ENCODE data around the gene CYBA. TPM values are rescaled to one million over a fixed set of nuclear protein-coding genes. Genes with fewer than 3 reads are reported as not detected.

The CYBA gene
- total and polyA plus RNA-seq, 10 of the 15 experiments (the other 5 are each of a cell fraction or from before 2014, with no cell fraction given) = 0.55 to 598 (median 258) TPM

- TF ChIP-seq ZZZ3 (IDR thresholded peaks at IDR 0.05; ENCODE audit: control insufficient read depth, insufficient read length, low read depth) (no peak), ZBED1 (IDR thresholded peaks at IDR 0.05; ENCODE audit: borderline replicate concordance) (no peak; the same call in 1 of the 2 replicates), EED (IDR thresholded peaks at IDR 0.05; ENCODE audit: low read depth) (peak; percentile 85), SP1 (IDR thresholded peaks at IDR 0.05; ENCODE audit: low read depth, low read length) (peak; percentile 59), BRCA1 (IDR thresholded peaks at IDR 0.05; ENCODE audit: low read depth, low read length) (no peak), BHLHE40 (IDR thresholded peaks at IDR 0.05; ENCODE audit: borderline replicate concordance in 1 of 2, low read depth in 2 of 2, low read length in 1 of 2) (peak; percentile 65 to 67; a peak in 3 of 4 replicates), USF1 (IDR thresholded peaks at IDR 0.05; ENCODE audit: borderline replicate concordance, extremely low read length, insufficient read depth, low read depth, low read length) (peak; percentile 4), SIN3A (IDR thresholded peaks at IDR 0.05; ENCODE audit: low read depth, low read length) (peak; percentile 93), ZNF217 (IDR thresholded peaks at IDR 0.05) (peak; percentile 66; the same call in 1 of the 2 replicates), BCL3 (IDR thresholded peaks at IDR 0.05; ENCODE audit: borderline replicate concordance, insufficient read depth, low read depth, low read length, poor library complexity, severe bottlenecking) (peak; percentile 52), SMAD1 (IDR thresholded peaks at IDR 0.05; ENCODE audit: low read depth, partially characterized antibody) (no peak), POLR2AphosphoS2 (IDR thresholded peaks at IDR 0.05; ENCODE audit: low read depth, low read length) (no peak), TCF3 (IDR thresholded peaks at IDR 0.05; ENCODE audit: borderline replicate concordance, insufficient read depth, low read depth, low read length) (0 out of 2 replicates have a peak, but pooled peaks have one; percentile 28), KAT2A (conservative IDR thresholded peaks at IDR 0.05; ENCODE audit: control insufficient read depth, low read depth, low read length) (no peak), SMAD5 (IDR thresholded peaks at IDR 0.05; ENCODE audit: low read depth) (no peak), RUNX3 (IDR thresholded peaks at IDR 0.05; ENCODE audit: low read length) (peak; percentile 95), JUND (IDR thresholded peaks at IDR 0.05; ENCODE audit: low read depth, low read length) (0 out of 2 replicates have a peak, but pooled peaks have one; percentile 31), NFIC (IDR thresholded peaks at IDR 0.05; ENCODE audit: low read depth, low read length) (peak; percentile 70; the same call in 1 of the 2 replicates), CBX3 (IDR thresholded peaks at IDR 0.05; ENCODE audit: borderline replicate concordance, low read depth) (no peak), GABPA (IDR thresholded peaks at IDR 0.05; ENCODE audit: low read depth) (no peak), HDAC2 (IDR thresholded peaks at IDR 0.05) (0 out of 2 replicates have a peak, but pooled peaks have one; percentile 45), SMARCA5 (IDR thresholded peaks at IDR 0.05) (no peak; the same call in 1 of the 2 replicates), ZSCAN29 (IDR thresholded peaks at IDR 0.05) (no peak), SMC3 (IDR thresholded peaks at IDR 0.05; ENCODE audit: borderline replicate concordance, low read length) (no peak), MXI1 (IDR thresholded peaks at IDR 0.05; ENCODE audit: low read depth, low read length) (peak; percentile 94)
- TF ChIP-seq, protein P1, sequence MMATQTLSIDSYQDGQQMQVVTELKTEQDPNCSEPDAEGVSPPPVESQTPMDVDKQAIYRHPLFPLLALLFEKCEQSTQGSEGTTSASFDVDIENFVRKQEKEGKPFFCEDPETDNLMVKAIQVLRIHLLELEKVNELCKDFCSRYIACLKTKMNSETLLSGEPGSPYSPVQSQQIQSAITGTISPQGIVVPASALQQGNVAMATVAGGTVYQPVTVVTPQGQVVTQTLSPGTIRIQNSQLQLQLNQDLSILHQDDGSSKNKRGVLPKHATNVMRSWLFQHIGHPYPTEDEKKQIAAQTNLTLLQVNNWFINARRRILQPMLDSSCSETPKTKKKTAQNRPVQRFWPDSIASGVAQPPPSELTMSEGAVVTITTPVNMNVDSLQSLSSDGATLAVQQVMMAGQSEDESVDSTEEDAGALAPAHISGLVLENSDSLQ (IDR thresholded peaks at IDR 0.05) = 0 out of 2 replicates have a peak, but pooled peaks have one; percentile 45
- TF ChIP-seq, protein P2, sequence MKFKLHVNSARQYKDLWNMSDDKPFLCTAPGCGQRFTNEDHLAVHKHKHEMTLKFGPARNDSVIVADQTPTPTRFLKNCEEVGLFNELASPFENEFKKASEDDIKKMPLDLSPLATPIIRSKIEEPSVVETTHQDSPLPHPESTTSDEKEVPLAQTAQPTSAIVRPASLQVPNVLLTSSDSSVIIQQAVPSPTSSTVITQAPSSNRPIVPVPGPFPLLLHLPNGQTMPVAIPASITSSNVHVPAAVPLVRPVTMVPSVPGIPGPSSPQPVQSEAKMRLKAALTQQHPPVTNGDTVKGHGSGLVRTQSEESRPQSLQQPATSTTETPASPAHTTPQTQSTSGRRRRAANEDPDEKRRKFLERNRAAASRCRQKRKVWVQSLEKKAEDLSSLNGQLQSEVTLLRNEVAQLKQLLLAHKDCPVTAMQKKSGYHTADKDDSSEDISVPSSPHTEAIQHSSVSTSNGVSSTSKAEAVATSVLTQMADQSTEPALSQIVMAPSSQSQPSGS (IDR thresholded peaks at IDR 0.05; ENCODE audit: low read length) = no peak
Measured at GRCh38 chr16:88681709-88682451, 31.0 kb upstream of the CYBA start (continued).

All from GM12878 (cell line).